ENCODE measurements around the gene OR1Q1. TPM values are rescaled to one million over a fixed set of nuclear protein-coding genes. Genes with fewer than 3 reads are reported as not detected.
"Not testable (repeated sequence)": the region's sequence is repeated elsewhere in the genome, so short reads cannot be mapped to it uniquely, and the experiment has no call there.

The OR1Q1 gene
- not detected in 2 replicates for total RNA-seq

DNA sequence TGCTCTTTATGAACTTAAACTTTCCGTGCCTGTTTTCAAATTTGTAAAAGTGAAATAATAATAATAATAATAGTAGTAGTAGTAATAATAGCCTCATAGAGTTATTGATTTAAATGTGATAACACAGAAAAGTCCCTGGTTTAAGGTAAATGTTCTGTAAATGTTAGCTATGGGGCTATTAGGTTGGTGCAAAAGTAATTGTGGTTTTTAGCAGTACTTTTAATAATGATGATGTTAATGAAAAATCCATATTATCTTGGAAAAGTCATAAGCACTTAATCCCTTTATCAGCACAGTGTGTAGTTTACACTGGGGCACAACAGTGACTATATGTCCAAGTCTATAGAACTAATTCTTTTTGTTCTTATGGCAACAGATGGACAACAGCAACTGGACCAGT lies at the start of gene OR1Q1:
OR1Q1 (plus strand) TSS at position 377 of the 400 bp plus-strand sequence; CDS start at position 377, 0 bp downstream.
- H3K9me3 Mint-ChIP-seq, result no peaks in the 10 kb centered on the region
- no peaks in the 10 kb centered on the region for H3K27me3 Mint-ChIP-seq (ENCODE audit: low read depth)
- no peaks in the 10 kb centered on the region for H3K36me3 Mint-ChIP-seq (ENCODE audit: low read depth)
- no peak within 1 kb of the TSS for H3K4me3 Mint-ChIP-seq (ENCODE audit: low read depth)
- no peaks in the 10 kb centered on the region for H3K4me1 Mint-ChIP-seq (ENCODE audit: low read depth)
- H3K27ac Mint-ChIP-seq, result no peak within 1 kb of the TSS
- no peak for DNase-seq (ENCODE audit: low spot score)
- intact Hi-C loops (cut with micrococcal nuclease), result no loop called here

DNA sequence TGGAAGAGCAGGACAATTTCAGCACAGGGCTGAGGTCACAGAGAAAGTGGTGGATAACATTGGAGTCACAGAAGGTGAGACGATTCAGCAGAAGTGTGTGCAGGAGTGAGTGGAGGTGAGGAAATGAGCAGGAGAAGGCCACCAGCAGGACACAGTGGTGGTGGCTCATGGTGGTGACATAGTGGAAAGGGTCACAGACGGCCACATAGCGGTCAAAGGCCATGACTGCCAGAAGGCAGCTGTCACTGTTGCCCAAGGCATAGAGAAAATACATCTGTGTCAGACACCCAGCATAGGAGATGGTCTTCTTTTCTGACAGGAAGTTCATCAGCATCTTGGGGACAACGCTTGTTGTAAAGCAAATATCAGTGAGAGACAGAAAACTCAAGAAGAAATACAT lies 46.6 kb upstream of the OR1Q1 start:
- DNase-seq (ENCODE audit: low spot score), result no peak
- Mint-ChIP-seq H3K27me3 (ENCODE audit: low read depth) (no peaks in the 10 kb centered on the region), H3K4me3 (ENCODE audit: low read depth) (no peak overlapping the region), H3K36me3 (ENCODE audit: low read depth) (no peaks in the 10 kb centered on the region), H3K4me1 (ENCODE audit: low read depth) (peaks cover 12% of the 10 kb centered on the region), H3K9me3 (peaks cover 8% of the 10 kb centered on the region), H3K27ac (no peak overlapping the region)
- intact Hi-C loops (cut with micrococcal nuclease), result no loop called here

DNA sequence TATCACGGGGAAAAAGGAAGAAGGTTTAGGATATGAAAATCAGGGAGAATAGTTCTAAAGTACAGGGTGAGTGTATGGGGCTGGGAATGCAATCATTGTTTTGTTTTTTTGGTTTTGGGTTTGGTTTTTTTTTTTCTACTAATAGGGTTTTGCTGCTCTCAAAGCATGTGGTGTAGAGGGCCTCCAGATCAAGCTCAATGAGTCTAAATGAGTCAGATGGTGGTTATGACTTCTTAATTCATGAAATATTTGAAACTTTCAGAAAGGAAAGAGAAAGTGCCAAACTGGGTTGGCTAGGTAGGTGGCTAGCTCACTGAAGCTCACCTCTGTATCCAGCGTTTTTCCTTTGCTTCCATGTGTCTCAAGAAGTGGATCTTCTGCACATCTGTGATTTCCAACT lies 42.1 kb upstream of the OR1Q1 start:
- Mint-ChIP-seq H3K4me1 (ENCODE audit: low read depth) (peaks cover 11% of the 10 kb centered on the region), H3K27me3 (ENCODE audit: low read depth) (peaks cover 1% of the 10 kb centered on the region), H3K27ac (no peak overlapping the region), H3K36me3 (ENCODE audit: low read depth) (no peaks in the 10 kb centered on the region), H3K9me3 (no peaks in the 10 kb centered on the region), H3K4me3 (ENCODE audit: low read depth) (no peak overlapping the region)
- no peak for DNase-seq (ENCODE audit: low spot score)
- intact Hi-C loops (cut with micrococcal nuclease), result no loop called here

GRCh38 chr9:122579874-122580273 lies 34.7 kb upstream of the OR1Q1 start:
- Mint-ChIP-seq H3K4me3 (ENCODE audit: low read depth) (no peak overlapping the region), H3K9me3 (no peaks in the 10 kb centered on the region), H3K27ac (no peak overlapping the region), H3K27me3 (ENCODE audit: low read depth) (no peaks in the 10 kb centered on the region), H3K36me3 (ENCODE audit: low read depth) (no peaks in the 10 kb centered on the region), H3K4me1 (ENCODE audit: low read depth) (no peaks in the 10 kb centered on the region)
- no peak for DNase-seq (ENCODE audit: low spot score)
- intact Hi-C loops (cut with micrococcal nuclease), result no loop called here

DNA sequence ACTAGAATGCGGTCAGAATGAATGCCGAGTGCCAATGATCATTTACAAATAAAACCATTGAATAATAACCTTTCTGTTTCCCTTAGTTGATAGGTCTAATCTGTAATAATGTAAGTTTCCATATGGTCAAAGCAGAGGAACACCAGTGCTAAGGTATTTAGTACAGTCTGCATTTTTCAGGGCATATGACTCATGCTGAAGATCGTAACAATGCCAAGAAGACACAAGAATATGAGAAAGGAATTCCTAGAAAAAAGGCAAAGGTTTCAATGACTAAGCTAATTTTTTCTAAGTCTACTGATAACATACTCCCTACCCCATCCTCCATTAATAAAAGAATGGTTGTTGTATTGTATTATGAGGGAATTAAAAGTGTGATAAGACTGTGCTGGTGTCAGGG lies 34.2 kb upstream of the OR1Q1 start:
- Mint-ChIP-seq H3K36me3 (ENCODE audit: low read depth) (no peaks in the 10 kb centered on the region), H3K4me3 (ENCODE audit: low read depth) (no peak overlapping the region), H3K27ac (no peak overlapping the region), H3K4me1 (ENCODE audit: low read depth) (no peaks in the 10 kb centered on the region), H3K27me3 (ENCODE audit: low read depth) (no peaks in the 10 kb centered on the region), H3K9me3 (no peaks in the 10 kb centered on the region)
- intact Hi-C loops (cut with micrococcal nuclease), result no loop called here
- DNase-seq (ENCODE audit: low spot score), result no peak

DNA sequence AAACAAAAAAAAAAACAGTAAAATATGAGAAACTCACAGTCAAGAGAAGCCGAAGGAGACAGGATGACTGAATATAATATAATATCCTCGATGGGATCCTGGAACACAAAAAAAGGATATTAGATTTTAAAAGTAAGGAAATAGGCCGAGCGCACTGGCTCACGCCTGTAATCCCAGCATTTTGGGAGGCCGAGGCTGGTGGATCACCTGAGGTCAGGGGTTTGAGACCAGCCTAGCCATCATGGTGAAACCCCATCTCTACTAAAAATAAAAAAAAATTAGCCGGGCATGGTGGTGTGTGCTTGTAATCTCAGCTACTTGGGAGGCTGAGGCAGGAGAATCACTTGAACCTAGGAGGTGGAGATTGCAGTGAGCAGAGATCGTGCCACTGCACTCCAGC lies 31.3 kb upstream of the OR1Q1 start, which contains the start of gene OR1L8:
OR1L8 (minus strand) TSS at position 101 of the 400 bp plus-strand sequence. CDS start 14,907 bp downstream, outside the sequence.
- H3K4me3 Mint-ChIP-seq (ENCODE audit: low read depth); H3K36me3 Mint-ChIP-seq (ENCODE audit: low read depth): not testable (repeated sequence)

GRCh38 chr9:122605691-122606090 lies 8.8 kb upstream of the OR1Q1 start:
- H3K4me3 Mint-ChIP-seq (ENCODE audit: low read depth), result no peak overlapping the region
- H3K27me3 Mint-ChIP-seq (ENCODE audit: low read depth), result no peaks in the 10 kb centered on the region
- no peak overlapping the region for H3K27ac Mint-ChIP-seq
- intact Hi-C loops (cut with micrococcal nuclease), result no loop called here
- H3K9me3 Mint-ChIP-seq, result peaks cover 11% of the 10 kb centered on the region
- no peak for DNase-seq (ENCODE audit: low spot score)
- H3K36me3 Mint-ChIP-seq (ENCODE audit: low read depth), result no peaks in the 10 kb centered on the region
- H3K4me1 Mint-ChIP-seq (ENCODE audit: low read depth), result no peaks in the 10 kb centered on the region

More for the DNA sequence above, 31.3 kb upstream of the OR1Q1 start, which contains the start of gene OR1L8:
- DNase-seq (ENCODE audit: low spot score); H3K27me3 Mint-ChIP-seq (ENCODE audit: low read depth); H3K27ac Mint-ChIP-seq; H3K4me1 Mint-ChIP-seq (ENCODE audit: low read depth); H3K9me3 Mint-ChIP-seq; intact Hi-C loops (cut with micrococcal nuclease): not testable (repeated sequence)

- no peak for DNase-seq (ENCODE audit: low spot score)
- intact Hi-C loops (cut with micrococcal nuclease), result no loop called here
- Mint-ChIP-seq H3K27me3 (ENCODE audit: low read depth) (no peaks in the 10 kb centered on the region), H3K4me3 (ENCODE audit: low read depth) (no peak overlapping the region), H3K36me3 (ENCODE audit: low read depth) (no peaks in the 10 kb centered on the region), H3K9me3 (peaks cover 4% of the 10 kb centered on the region), H3K4me1 (ENCODE audit: low read depth) (no peaks in the 10 kb centered on the region), H3K27ac (no peak overlapping the region)
These were observed 8.0 kb upstream of the OR1Q1 start for GRCh38 chr9:122606587-122606986.

GRCh38 chr9:122609804-122610203 lies 4.7 kb upstream of the OR1Q1 start:
- intact Hi-C loops (cut with micrococcal nuclease), result no loop called here
- no peak overlapping the region for H3K4me3 Mint-ChIP-seq (ENCODE audit: low read depth)
- H3K36me3 Mint-ChIP-seq (ENCODE audit: low read depth), result no peaks in the 10 kb centered on the region
- DNase-seq (ENCODE audit: low spot score), result no peak
- no peaks in the 10 kb centered on the region for H3K27me3 Mint-ChIP-seq (ENCODE audit: low read depth)
- no peaks in the 10 kb centered on the region for H3K4me1 Mint-ChIP-seq (ENCODE audit: low read depth)
- no peaks in the 10 kb centered on the region for H3K9me3 Mint-ChIP-seq
- H3K27ac Mint-ChIP-seq, result no peak overlapping the region

DNA sequence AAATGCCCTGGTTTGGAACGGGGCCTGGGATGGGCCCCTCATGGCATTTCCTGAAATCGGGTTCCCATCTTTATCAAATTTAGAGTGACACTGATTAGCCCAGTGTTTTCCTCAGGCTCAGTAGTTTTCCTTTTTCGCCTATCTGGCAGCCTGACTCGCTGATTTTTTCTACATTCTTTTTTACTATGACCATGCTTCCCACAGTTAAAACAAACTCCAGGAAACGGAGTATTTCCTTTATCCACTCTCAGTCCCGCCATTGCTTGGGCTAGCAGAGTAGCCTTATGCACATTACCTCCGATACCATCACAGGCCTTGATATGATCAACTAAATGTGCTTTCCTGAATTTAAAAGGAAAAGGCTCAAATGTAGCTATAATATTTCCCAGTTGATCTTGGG lies 5.5 kb downstream of the OR1Q1 start:
- no peak for DNase-seq (ENCODE audit: low spot score)
- no peak overlapping the region for H3K27ac Mint-ChIP-seq
- H3K9me3 Mint-ChIP-seq, result no peaks in the 10 kb centered on the region
- no peak overlapping the region for H3K4me3 Mint-ChIP-seq (ENCODE audit: low read depth)
- no peaks in the 10 kb centered on the region for H3K27me3 Mint-ChIP-seq (ENCODE audit: low read depth)
- intact Hi-C loops (cut with micrococcal nuclease), result no loop called here
- no peaks in the 10 kb centered on the region for H3K36me3 Mint-ChIP-seq (ENCODE audit: low read depth)
- no peaks in the 10 kb centered on the region for H3K4me1 Mint-ChIP-seq (ENCODE audit: low read depth)

DNA sequence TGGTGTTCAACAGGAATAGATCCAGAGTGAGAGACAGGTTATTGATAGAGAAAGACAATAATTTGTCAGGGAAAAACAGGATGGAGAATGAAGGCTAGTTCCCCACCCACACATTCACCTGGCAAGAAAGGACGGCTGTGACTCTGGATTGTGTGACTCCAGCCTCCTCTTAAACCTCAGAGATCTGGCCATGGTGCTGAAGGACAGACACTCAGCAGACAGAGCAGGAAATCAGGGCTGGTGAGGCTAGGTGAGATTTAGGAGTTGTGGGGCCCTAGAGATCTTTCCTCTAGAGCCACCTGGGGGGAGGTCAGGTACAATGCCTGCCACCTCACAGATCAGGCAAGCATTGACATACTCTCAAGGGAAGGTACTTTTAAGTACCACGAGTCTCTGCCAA lies 27.7 kb downstream of the OR1Q1 start:
- Mint-ChIP-seq H3K4me3 (ENCODE audit: low read depth) (no peak overlapping the region), H3K27me3 (ENCODE audit: low read depth) (no peaks in the 10 kb centered on the region), H3K4me1 (ENCODE audit: low read depth) (no peaks in the 10 kb centered on the region), H3K27ac (no peak overlapping the region), H3K9me3 (no peaks in the 10 kb centered on the region), H3K36me3 (ENCODE audit: low read depth) (no peaks in the 10 kb centered on the region)
- intact Hi-C loops (cut with micrococcal nuclease), result no loop called here
- DNase-seq (ENCODE audit: low spot score), result no peak

DNA sequence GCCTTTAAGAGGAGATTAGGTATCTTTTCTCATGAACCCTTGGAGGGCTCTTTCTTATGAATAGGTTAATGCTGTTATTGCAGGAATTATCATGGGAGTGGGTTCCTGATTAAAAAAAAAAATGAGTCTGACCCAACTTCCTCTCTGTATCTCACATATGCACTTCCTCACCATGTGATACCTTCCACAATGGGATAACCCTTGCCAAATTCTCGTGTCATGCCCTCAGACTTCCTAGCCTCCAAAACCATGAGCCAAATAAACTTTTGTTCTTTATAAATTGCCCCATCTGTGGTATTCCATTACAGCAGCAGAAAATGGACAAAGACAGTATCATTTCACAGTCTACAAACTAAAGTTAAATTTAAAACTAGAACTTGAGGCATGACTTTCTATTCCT lies 41.8 kb downstream of the OR1Q1 start:
- intact Hi-C loops (cut with micrococcal nuclease), result no loop called here
- Mint-ChIP-seq H3K27ac (no peak overlapping the region), H3K36me3 (ENCODE audit: low read depth) (no peaks in the 10 kb centered on the region), H3K9me3 (no peaks in the 10 kb centered on the region), H3K4me3 (ENCODE audit: low read depth) (no peak overlapping the region), H3K4me1 (ENCODE audit: low read depth) (no peaks in the 10 kb centered on the region), H3K27me3 (ENCODE audit: low read depth) (peaks cover 2% of the 10 kb centered on the region)
- DNase-seq (ENCODE audit: low spot score), result no peak

DNA sequence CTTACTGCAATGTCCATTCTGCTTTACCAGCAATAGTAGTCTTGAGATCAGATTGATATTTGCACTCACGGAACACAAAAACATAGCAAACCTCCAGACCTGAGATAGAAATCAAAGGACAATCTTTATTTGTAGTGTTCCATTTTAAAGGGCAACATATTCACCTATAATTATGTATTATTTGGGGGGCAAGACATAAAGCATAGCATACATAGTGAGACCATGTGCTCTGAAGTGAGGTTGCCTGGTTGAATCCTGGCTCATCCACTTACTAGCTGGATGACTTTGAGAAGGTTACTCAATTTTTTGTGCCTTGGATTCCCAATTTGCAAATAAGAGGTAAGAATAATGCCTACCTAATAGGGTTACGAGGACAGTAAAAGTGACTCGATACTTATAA lies 43.0 kb downstream of the OR1Q1 start, which contains the start of gene OR1B1:
OR1B1 (minus strand) TSS at position 101 of the 400 bp plus-strand sequence.
- Mint-ChIP-seq H3K4me1 (ENCODE audit: low read depth) (no peaks in the 10 kb centered on the region), H3K4me3 (ENCODE audit: low read depth) (no peak within 1 kb of the TSS), H3K9me3 (no peaks in the 10 kb centered on the region), H3K36me3 (ENCODE audit: low read depth) (no peaks in the 10 kb centered on the region), H3K27me3 (ENCODE audit: low read depth) (peaks cover 2% of the 10 kb centered on the region), H3K27ac (no peak within 1 kb of the TSS)
- no peak for DNase-seq (ENCODE audit: low spot score)
- intact Hi-C loops (cut with micrococcal nuclease), result no loop called here

DNA sequence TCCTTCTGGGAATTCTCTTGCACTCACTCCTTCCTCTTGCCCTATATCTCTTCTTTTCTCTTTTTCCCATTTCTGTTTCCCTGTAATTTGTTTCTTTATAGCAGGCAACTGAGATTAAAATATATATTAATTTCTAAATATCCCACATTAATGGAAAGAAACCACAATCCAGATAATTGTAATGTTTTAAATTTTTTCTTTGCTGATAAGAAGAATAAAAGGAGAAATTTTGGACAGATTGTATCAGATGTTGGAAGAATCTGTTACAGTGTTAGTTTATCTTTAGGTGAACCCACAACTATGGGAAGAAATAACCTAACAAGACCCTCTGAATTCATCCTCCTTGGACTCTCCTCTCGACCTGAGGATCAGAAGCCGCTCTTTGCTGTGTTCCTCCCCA lies 46.9 kb downstream of the OR1Q1 start, which contains the start of gene OR1L1:
OR1L1 (plus strand) TSS at position 301 of the 400 bp plus-strand sequence; CDS start at position 301, 0 bp downstream.
- Mint-ChIP-seq H3K9me3 (no peaks in the 10 kb centered on the region), H3K27ac (no peak within 1 kb of the TSS), H3K36me3 (ENCODE audit: low read depth) (no peaks in the 10 kb centered on the region), H3K27me3 (ENCODE audit: low read depth) (no peaks in the 10 kb centered on the region), H3K4me1 (ENCODE audit: low read depth) (no peaks in the 10 kb centered on the region), H3K4me3 (ENCODE audit: low read depth) (no peak within 1 kb of the TSS)
- intact Hi-C loops (cut with micrococcal nuclease), result no loop called here
- no peak for DNase-seq (ENCODE audit: low spot score)

Data from activated T-helper 2 cell treated with anti-CD3 and anti-CD28 coated beads, Interferon-gamma antibody, Interleukin-2, Interleukin-4, amounts not matched to agents 10 μg/mL and 5 μg/mL and 100 μg/mL, durations not matched to agents 14 hours and 24 hours and 36 hours (primary cell).